Neuronal stem cell (in vitro differentiated cells): ENCODE results near the gene ARMC5.

Experiments
- DNase-seq: peaks from one replicate; pipeline ENCODE4 v3.0.0-alpha.2; 2013; ENCODE audit warnings: low spot score
- H2AFZ ChIP-seq: one replicate; pipeline ENCODE4 v1.6.1; 2013; ENCODE audit warnings: mild to moderate bottlenecking, low read length, inconsistent platforms
- H2AK5ac ChIP-seq: 2 replicates; pipeline ENCODE4 v1.6.1; 2013; ENCODE audit warnings: low read depth, mild to moderate bottlenecking, inconsistent platforms, low read length, moderate library complexity, mixed read lengths
- H2BK120ac ChIP-seq: 2 replicates; pipeline ENCODE4 v1.6.1; 2013; ENCODE audit warnings: low read depth, mild to moderate bottlenecking, inconsistent platforms, low read length, moderate library complexity, mixed read lengths
- H2BK12ac ChIP-seq: one replicate; pipeline ENCODE4 v1.6.1; 2013; ENCODE audit warnings: low read length, inconsistent platforms
- H2BK15ac ChIP-seq: 2 replicates; pipeline ENCODE4 v1.6.1; 2013; ENCODE audit warnings: mild to moderate bottlenecking, low read length, inconsistent platforms, mixed read lengths
- H2BK5ac ChIP-seq: one replicate; pipeline ENCODE4 v1.6.1; 2013; ENCODE audit warnings: inconsistent platforms, mild to moderate bottlenecking, low read length, moderate library complexity
- H3K14ac ChIP-seq: one replicate; pipeline ENCODE4 v1.6.1; 2013; ENCODE audit warnings: low read length, inconsistent platforms
- H3K18ac ChIP-seq: 2 replicates; pipeline ENCODE4 v1.6.1; 2013; ENCODE audit warnings: low read length, inconsistent platforms
- H3K23ac ChIP-seq: 2 replicates; pipeline ENCODE4 v1.6.1; 2013; ENCODE audit warnings: low read depth, mild to moderate bottlenecking, mixed read lengths, low read length, inconsistent platforms; ENCODE audit not compliant: poor library complexity
- H3K27ac ChIP-seq: replicated peaks from 3 replicates; pipeline ENCODE4 v1.5.1; 2013; ENCODE audit warnings: low read length, inconsistent platforms
- H3K27me3 ChIP-seq, 3 experiments: 2 replicates each; pipeline ENCODE4 v1.6.1; 2013; ENCODE audit warnings: low read length in 3 of 3, mild to moderate bottlenecking in 2 of 3, inconsistent platforms in 1 of 3, low read depth in 1 of 3, mixed read lengths in 1 of 3, moderate library complexity in 1 of 3; ENCODE audit not compliant: control insufficient read depth in 3 of 3, insufficient read depth in 3 of 3
- H3K36me3 ChIP-seq, 2 donors: replicated peaks in 1 of 2; 2 replicates each; pipeline ENCODE4 v1.6.1; 2013; ENCODE audit warnings: low read length in 2 of 2; ENCODE audit not compliant: control insufficient read depth in 2 of 2, insufficient read depth in 2 of 2
- H3K4ac ChIP-seq: 2 replicates; pipeline ENCODE4 v1.6.1; 2013; ENCODE audit warnings: inconsistent platforms, mild to moderate bottlenecking, low read length, moderate library complexity
- H3K4me1 ChIP-seq, 2 donors: 1 replicate in 1 of 2; 2 replicates in 1 of 2; pipeline ENCODE4 v1.6.1; 2013; ENCODE audit warnings: low read length in 2 of 2, low read depth in 1 of 2; ENCODE audit not compliant: control insufficient read depth in 2 of 2, insufficient read depth in 1 of 2
- H3K4me2 ChIP-seq: one replicate; pipeline ENCODE4 v1.6.1; 2013; ENCODE audit warnings: mild to moderate bottlenecking, low read length, inconsistent platforms; ENCODE audit not compliant: insufficient read depth, poor library complexity, severe bottlenecking
- H3K4me3 ChIP-seq, 2 donors: 2 replicates each; pipeline ENCODE4 v1.5.1; 2013; ENCODE audit warnings: low read length in 2 of 2, mild to moderate bottlenecking in 2 of 2, inconsistent platforms in 1 of 2, moderate library complexity in 1 of 2
- H3K79me1 ChIP-seq: one replicate; pipeline ENCODE4 v1.6.1; 2013; ENCODE audit warnings: low read depth, mild to moderate bottlenecking, inconsistent platforms, low read length, moderate library complexity
- H3K9ac ChIP-seq: one replicate; pipeline ENCODE4 v1.6.1; 2013; ENCODE audit warnings: mild to moderate bottlenecking, low read depth, low read length, inconsistent platforms; ENCODE audit not compliant: poor library complexity
- H3K9me3 ChIP-seq, 2 donors: replicated peaks in 1 of 2; 2 replicates each; pipeline versions ENCODE3 to v1.6.1; 2013; ENCODE audit warnings: low read length in 2 of 2, mild to moderate bottlenecking in 2 of 2, inconsistent platforms in 1 of 2, low read depth in 1 of 2, mixed read lengths in 1 of 2, moderate library complexity in 1 of 2; ENCODE audit not compliant: control insufficient read depth in 2 of 2, insufficient read depth in 1 of 2
- H4K8ac ChIP-seq: one replicate; pipeline ENCODE4 v1.6.1; 2013; ENCODE audit warnings: low read depth, mild to moderate bottlenecking, inconsistent platforms, low read length, moderate library complexity
- H4K91ac ChIP-seq: one replicate; pipeline ENCODE4 v1.6.1; 2013; ENCODE audit warnings: low read length, low read depth, mild to moderate bottlenecking, inconsistent platforms; ENCODE audit not compliant: poor library complexity
- WGBS, 2 donors: extraction: QIAGEN DNeasy Blood & Tissue Kit; methylation state at CpG; one replicate each; pipeline ENCODE4 v1.1.7; 2013; ENCODE audit warnings: missing lambda C conversion rate in 2 of 2, mixed read lengths in 1 of 2; ENCODE audit not compliant: insufficient read length in 2 of 2, insufficient replicate concordance in 1 of 2; ENCODE audit errors: extremely low coverage in 2 of 2; 5-methylcytosine and 5-hydroxymethylcytosine counted together

Gene ARMC5

DNA sequence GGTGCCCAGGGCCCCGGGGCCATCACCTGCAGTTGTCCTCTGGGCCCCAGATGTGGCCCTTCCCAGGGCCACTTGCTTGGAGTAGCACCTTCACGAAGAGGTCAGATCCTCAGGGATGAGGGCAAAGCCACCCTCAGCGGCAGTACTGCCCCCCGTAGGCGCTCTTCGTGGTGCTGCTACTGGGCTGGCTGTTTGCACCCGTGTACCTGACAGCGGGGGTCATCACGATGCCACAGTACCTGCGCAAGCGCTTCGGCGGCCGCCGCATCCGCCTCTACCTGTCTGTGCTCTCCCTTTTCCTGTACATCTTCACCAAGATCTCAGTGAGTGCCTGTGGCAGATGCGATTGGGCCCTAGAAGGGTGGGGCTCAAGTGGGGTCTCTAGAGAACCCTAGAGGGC lies 26.3 kb downstream of the ARMC5 start:
- H2AK5ac ChIP-seq: no peak overlapping the region
- H3K4ac ChIP-seq: no peak overlapping the region
- H3K9ac ChIP-seq: no peak overlapping the region
- H3K27me3 ChIP-seq: peaks cover 15 to 64% (median 19%) of the 10 kb centered on the region in 3 experiments
- H2BK5ac ChIP-seq: no peak overlapping the region
- H2BK120ac ChIP-seq: no peak overlapping the region
- no peak overlapping the region for H3K4me3 ChIP-seq
- H3K4me2 ChIP-seq: no peak overlapping the region
- no peak overlapping the region for H3K27ac ChIP-seq
- H3K9me3 ChIP-seq: peaks cover 0 to 2% of the 10 kb centered on the region in 2 donors
- no peak overlapping the region for H3K14ac ChIP-seq
- H4K8ac ChIP-seq: no peak overlapping the region
- H4K91ac ChIP-seq: no peak overlapping the region
- no peak overlapping the region for H2BK15ac ChIP-seq
- H3K36me3 ChIP-seq: peaks cover 2 to 21% of the 10 kb centered on the region in 2 donors
- no peak overlapping the region for H2BK12ac ChIP-seq
- no peak for DNase-seq
- H3K4me1 ChIP-seq: peaks cover 4 to 11% of the 10 kb centered on the region in 2 donors
- no peak overlapping the region for H2AFZ ChIP-seq
- H3K23ac ChIP-seq: no peak overlapping the region
- H3K79me1 ChIP-seq: peaks cover 3% of the 10 kb centered on the region
- WGBS, 2 donors: no CpG with 5 or more reads among the region's 17 CpGs
- H3K18ac ChIP-seq: no peak overlapping the region

DNA sequence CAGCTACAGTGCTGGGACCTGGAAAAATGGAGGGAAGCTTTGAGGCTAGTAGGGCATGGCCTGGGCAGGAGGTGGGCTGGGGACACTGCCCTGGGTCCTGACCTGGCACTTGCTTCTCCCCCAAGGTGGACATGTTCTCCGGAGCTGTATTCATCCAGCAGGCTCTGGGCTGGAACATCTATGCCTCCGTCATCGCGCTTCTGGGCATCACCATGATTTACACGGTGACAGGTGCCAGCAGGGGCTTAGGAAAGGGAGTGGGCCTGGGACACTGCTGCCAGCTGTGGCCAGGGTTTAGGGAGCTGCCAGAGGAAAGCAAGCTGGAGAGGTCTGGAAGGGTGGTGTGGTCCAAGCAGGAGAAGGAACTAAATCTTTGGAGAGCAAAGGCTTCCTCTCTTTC lies 26.7 kb downstream of the ARMC5 start:
- Histone ChIP-seq H4K8ac (no peak overlapping the region), H3K9me3 (peaks cover 0 to 2% of the 10 kb centered on the region in 2 donors), H3K4me3 (no peak overlapping the region), H2AK5ac (no peak overlapping the region), H3K27ac (no peak overlapping the region), H3K4me2 (no peak overlapping the region), H3K14ac (no peak overlapping the region), H2BK12ac (no peak overlapping the region), H3K9ac (no peak overlapping the region), H2AFZ (no peak overlapping the region), H3K18ac (no peak overlapping the region), H3K36me3 (peaks cover 2 to 26% of the 10 kb centered on the region in 2 donors), H3K4me1 (peaks cover 4 to 11% of the 10 kb centered on the region in 2 donors), H2BK120ac (no peak overlapping the region), H3K27me3 (peaks cover 15 to 59% (median 19%) of the 10 kb centered on the region in 3 experiments), H3K4ac (no peak overlapping the region), H2BK15ac (no peak overlapping the region), H4K91ac (no peak overlapping the region), H3K79me1 (peaks cover 3% of the 10 kb centered on the region), H2BK5ac (no peak overlapping the region), H3K23ac (no peak overlapping the region)
- no peak for DNase-seq
- WGBS, 2 donors: no CpG with 5 or more reads among the region's 5 CpGs

DNA sequence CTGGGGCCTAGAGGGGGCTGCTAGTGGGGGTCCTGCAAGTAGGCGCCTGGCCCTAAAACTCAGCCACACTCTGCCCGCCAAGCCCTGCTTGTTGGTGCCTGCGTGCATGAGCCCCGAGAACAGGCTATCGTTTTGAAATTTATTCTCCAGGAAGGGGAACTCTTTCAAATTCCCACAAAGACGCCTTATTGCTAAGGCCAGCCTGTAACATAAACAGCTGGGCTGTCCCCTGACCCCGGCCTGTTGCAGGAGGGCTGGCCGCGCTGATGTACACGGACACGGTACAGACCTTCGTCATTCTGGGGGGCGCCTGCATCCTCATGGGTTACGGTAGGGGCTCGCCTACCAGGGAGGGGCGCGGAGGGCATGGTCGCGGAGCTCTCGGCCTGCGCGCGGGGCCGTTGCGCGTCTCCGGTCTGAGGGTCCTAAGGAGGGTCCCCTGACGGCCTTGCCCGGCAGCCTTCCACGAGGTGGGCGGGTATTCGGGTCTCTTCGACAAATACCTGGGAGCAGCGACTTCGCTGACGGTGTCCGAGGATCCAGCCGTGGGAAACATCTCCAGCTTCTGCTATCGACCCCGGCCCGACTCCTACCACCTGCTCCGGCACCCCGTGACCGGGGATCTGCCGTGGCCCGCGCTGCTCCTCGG lies 27.9 kb downstream of the ARMC5 start:
- Histone ChIP-seq H3K27ac (no peak overlapping the region), H3K4me3 (peak overlapping the region; percentile 28 to 55), H3K79me1 (peaks cover 3% of the 10 kb centered on the region), H3K9me3 (no peaks in the 10 kb centered on the region), H2BK5ac (peak overlapping the region; percentile 62), H3K9ac (peak overlapping the region; percentile 88), H2BK120ac (no peak overlapping the region), H3K36me3 (peaks cover 5 to 34% of the 10 kb centered on the region in 2 donors), H4K8ac (no peak overlapping the region), H3K23ac (peak overlapping the region; percentile 99), H4K91ac (no peak overlapping the region), H3K27me3 (peaks cover 15 to 54% (median 19%) of the 10 kb centered on the region in 3 experiments), H2AFZ (peak overlapping the region; percentile 79), H2BK12ac (peak overlapping the region; percentile 58), H2BK15ac (no peak overlapping the region), H3K14ac (peak overlapping the region; percentile 89), H3K4me1 (peaks cover 4 to 11% of the 10 kb centered on the region in 2 donors), H2AK5ac (peak overlapping the region; percentile 81), H3K4me2 (peak overlapping the region; percentile 84), H3K4ac (peak overlapping the region; percentile 37), H3K18ac (peak overlapping the region; percentile 90)
- no peak for DNase-seq
- WGBS, 2 donors: no CpG with 5 or more reads among the region's 48 CpGs

DNA sequence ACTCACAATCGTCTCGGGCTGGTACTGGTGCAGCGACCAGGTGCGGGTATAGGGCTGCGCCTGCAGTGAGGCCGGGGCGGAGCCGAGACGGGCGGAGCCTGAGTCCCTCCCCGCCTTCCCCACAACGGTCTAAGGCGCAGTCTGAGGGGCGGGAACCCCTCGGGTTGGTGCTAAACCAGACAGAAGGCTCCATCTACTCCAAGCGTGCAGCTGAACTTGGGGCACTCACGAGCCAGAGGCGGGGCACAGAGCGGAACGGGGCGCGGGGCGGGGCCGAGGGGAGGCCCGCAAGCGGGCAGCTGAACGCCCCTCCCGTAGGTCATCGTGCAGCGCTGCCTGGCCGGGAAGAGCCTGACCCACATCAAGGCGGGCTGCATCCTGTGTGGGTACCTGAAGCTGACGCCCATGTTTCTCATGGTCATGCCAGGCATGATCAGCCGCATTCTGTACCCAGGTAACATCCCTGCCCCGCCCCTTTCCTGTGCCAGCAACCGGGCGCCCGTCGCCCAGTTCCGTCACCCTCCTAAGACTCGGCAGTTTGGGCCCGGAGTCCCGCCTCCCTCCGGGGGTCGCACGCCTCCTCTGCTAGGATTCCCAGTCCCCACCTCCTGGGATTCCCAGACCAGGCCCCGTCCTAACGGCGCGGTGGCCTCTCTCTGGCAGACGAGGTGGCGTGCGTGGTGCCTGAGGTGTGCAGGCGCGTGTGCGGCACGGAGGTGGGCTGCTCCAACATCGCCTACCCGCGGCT lies 28.6 kb downstream of the ARMC5 start:
- Histone ChIP-seq H3K4me3 (peak overlapping the region; percentile 28 to 55), H3K9ac (peak overlapping the region; percentile 88), H4K91ac (no peak overlapping the region), H3K36me3 (peaks cover 6 to 41% of the 10 kb centered on the region in 2 donors), H4K8ac (peak overlapping the region; percentile 83), H3K9me3 (no peaks in the 10 kb centered on the region), H3K18ac (peak overlapping the region; percentile 90), H2BK15ac (no peak overlapping the region), H3K27me3 (peaks cover 15 to 49% (median 19%) of the 10 kb centered on the region in 3 experiments), H2AFZ (peak overlapping the region; percentile 79), H2AK5ac (peak overlapping the region; percentile 94), H3K27ac (no peak overlapping the region), H3K4me2 (peak overlapping the region; percentile 84), H2BK5ac (peak overlapping the region; percentile 62), H2BK120ac (peak overlapping the region; percentile 96), H3K14ac (peak overlapping the region; percentile 100), H2BK12ac (no peak overlapping the region), H3K79me1 (peaks cover 3% of the 10 kb centered on the region), H3K4ac (peak overlapping the region; percentile 20), H3K4me1 (peaks cover 4 to 11% of the 10 kb centered on the region in 2 donors), H3K23ac (peak overlapping the region; percentile 99)
- DNase-seq: no peak
- no CpG with 5 or more reads among the region's 60 CpGs for WGBS, 2 donors
